Liver (tissue), 3 donors: ENCODE data around the gene ANO4.

ENCODE experiments used
- CTCF ChIP-seq: fragments of 150-350 bp; IDR thresholded peaks from 2 replicates; pipeline ENCODE4 v1.5.1; 2017; ENCODE audit warnings: improper control_type of control experiment, low read depth, low read length; ENCODE audit not compliant: missing input control
- EGR1 ChIP-seq, 2 donors: IDR thresholded peaks; 2 replicates each; pipeline ENCODE4 v1.6.1; 2016 to 2018; ENCODE audit warnings: antibody characterized with exemption in 2 of 2, low read depth in 2 of 2
- FOXA1 ChIP-seq: IDR thresholded peaks from 2 replicates; pipeline ENCODE4 v1.6.1; 2016; ENCODE audit warnings: antibody characterized with exemption
- GABPA ChIP-seq, 2 donors: IDR thresholded peaks in 1 of 2; conservative IDR thresholded peaks in 1 of 2; 2 replicates each; pipeline ENCODE4 v1.6.1; 2016; ENCODE audit warnings: antibody characterized with exemption in 2 of 2, mild to moderate bottlenecking in 1 of 2, moderate library complexity in 1 of 2
- MAX ChIP-seq: IDR thresholded peaks from 2 replicates; pipeline ENCODE4 v1.6.1; 2016; ENCODE audit warnings: antibody characterized with exemption
- RAD21 ChIP-seq, 2 donors: IDR thresholded peaks; 2 replicates each; pipeline ENCODE4 v1.6.1; 2016; ENCODE audit warnings: antibody characterized with exemption in 2 of 2, mild to moderate bottlenecking in 2 of 2
- REST ChIP-seq: IDR thresholded peaks from 2 replicates; pipeline ENCODE4 v1.6.1; 2016; ENCODE audit warnings: antibody characterized with exemption, mild to moderate bottlenecking
- RXRA ChIP-seq, 2 donors: IDR thresholded peaks; 2 replicates each; pipeline ENCODE4 v1.6.1; 2017 to 2018; ENCODE audit warnings: antibody characterized with exemption in 2 of 2, mild to moderate bottlenecking in 1 of 2
- SP1 ChIP-seq: IDR thresholded peaks from 2 replicates; pipeline ENCODE4 v1.6.1; 2018; ENCODE audit warnings: antibody characterized with exemption, mild to moderate bottlenecking
- TAF1 ChIP-seq: conservative IDR thresholded peaks from 2 replicates; pipeline ENCODE4 v1.6.1; 2016; ENCODE audit warnings: antibody characterized with exemption, mild to moderate bottlenecking
- YY1 ChIP-seq: IDR thresholded peaks from 2 replicates; pipeline ENCODE4 v1.6.1; 2016; ENCODE audit warnings: antibody characterized with exemption, mild to moderate bottlenecking
- ZBTB33 ChIP-seq: IDR thresholded peaks from 2 replicates; pipeline ENCODE4 v1.6.1; 2016; ENCODE audit warnings: antibody characterized with exemption
- donor health status: healthy.
- donor health status: healthy.

- TF ChIP-seq CTCF (no peak), SP1 (no peak), ZBTB33 (no peak), TAF1 (no peak), MAX (no peak), YY1 (no peak), FOXA1 (no peak), GABPA (IDR thresholded peaks at IDR 0.05 in 1 of 2, conservative IDR thresholded peaks at IDR 0.05 in 1 of 2) (no peak), RXRA (IDR thresholded peaks at IDR 0.05) (no peak), REST (no peak), EGR1 (IDR thresholded peaks at IDR 0.05; ENCODE audit: low read depth in 2 of 2) (no peak), RAD21 (IDR thresholded peaks at IDR 0.05) (no peak)
Observed at GRCh38 chr12:100745378-100746071, 49.1 kb upstream of the ANO4 start.
